ENCODE results near the gene ZNF534.

DNA sequence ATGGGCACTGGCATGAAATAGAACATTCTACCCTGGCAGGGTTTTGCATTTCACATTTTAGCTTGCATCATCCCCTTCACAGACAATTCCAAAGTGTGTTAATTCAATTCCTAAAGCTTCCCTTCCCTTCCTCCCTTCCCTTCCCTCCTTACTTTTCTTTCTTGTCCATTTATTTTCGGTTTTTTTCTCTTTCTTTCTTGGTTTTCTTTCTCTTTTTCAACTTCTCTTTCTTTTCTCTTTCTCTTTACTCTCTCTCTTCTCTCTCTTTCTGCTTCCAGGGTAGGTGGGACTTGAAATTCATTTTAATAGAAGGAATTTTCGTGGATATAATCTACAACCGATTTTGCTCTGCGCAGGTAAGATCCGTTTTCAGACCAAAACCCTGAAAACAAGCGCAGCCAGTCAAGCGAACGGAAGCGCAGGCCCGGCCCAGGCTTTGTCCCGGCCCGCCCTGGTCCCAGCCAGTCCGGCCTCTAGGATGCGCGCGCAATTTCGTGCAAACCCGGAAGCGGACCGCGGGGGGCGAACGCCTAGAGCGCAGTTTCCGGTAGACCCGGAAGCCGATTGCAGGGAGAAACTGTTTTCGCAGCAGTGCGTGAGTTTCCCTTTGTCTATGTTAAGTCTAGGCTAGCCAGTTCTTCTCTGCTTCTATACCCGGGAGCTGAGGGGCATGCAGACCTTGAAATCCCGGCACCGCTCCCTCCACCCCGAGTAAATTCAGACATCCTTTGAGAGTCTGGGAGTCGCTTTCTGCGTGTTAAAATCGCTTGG is 31.5 kb upstream of the ZNF534 start, which contains the start of gene ZNF528:
- TF ChIP-seq CTCF (IDR thresholded peaks at IDR 0.05; ENCODE audit: insufficient read depth, low read depth, low read length) (no peak), EZH2 (IDR thresholded peaks at IDR 0.05; ENCODE audit: insufficient read depth, low read length) (no peak)
